Mesothelial cell of epicardium (in vitro differentiated cells): ENCODE data around the gene CRACDL. TPM values are rescaled to one million over a fixed set of nuclear protein-coding genes. Genes with fewer than 3 reads are reported as not detected.

Experiments
- DNase-seq, 2 experiments: peaks; one replicate each; pipeline ENCODE4 v3.0.0; 2021; ENCODE audit warnings: low spot score in 2 of 2; ENCODE audit not compliant: unreplicated experiment in 2 of 2
- H3K27ac Mint-ChIP-seq: 2 replicates; pipeline ENCODE4 v1.8.0; 2021; ENCODE audit warnings: mixed read lengths
- H3K27me3 Mint-ChIP-seq: 2 replicates; pipeline ENCODE4 v1.8.0; 2021; ENCODE audit warnings: low read depth, mixed read lengths
- H3K36me3 Mint-ChIP-seq: 2 replicates; pipeline ENCODE4 v1.8.0; 2021; ENCODE audit warnings: mixed read lengths
- H3K4me1 Mint-ChIP-seq: 2 replicates; pipeline ENCODE4 v1.8.0; 2021; ENCODE audit warnings: mixed read lengths
- H3K4me3 Mint-ChIP-seq: 2 replicates; pipeline ENCODE4 v1.8.0; 2021; ENCODE audit warnings: mild to moderate bottlenecking, moderate library complexity, mixed read lengths
- H3K9me3 Mint-ChIP-seq: 2 replicates; pipeline ENCODE4 v1.8.0; 2021; ENCODE audit warnings: mixed read lengths
- CTCF ChIP-seq: fragments of 200-600 bp; sonication (generic); IDR thresholded peaks from one replicate; pipeline ENCODE4 v1.5.0; 2021; ENCODE audit warnings: antibody characterized with exemption; ENCODE audit not compliant: unreplicated experiment
- total RNA-seq: library from RNA; stranded (reverse); gene quantifications from 3 replicates; pipeline ENCODE4 v1.2.1, GENCODE V29; 2021

Gene CRACDL
- total RNA-seq, 1 donor from 2014 or later = 1.7 TPM

GRCh38 chr2:98911376-98912154 is 24.5 kb downstream of the CRACDL start:
- peaks cover 22% of the 10 kb centered on the region for H3K27me3 Mint-ChIP-seq
- H3K4me1 Mint-ChIP-seq = peaks cover 22% of the 10 kb centered on the region
- no peak for TF ChIP-seq CTCF
- H3K36me3 Mint-ChIP-seq = no peaks in the 10 kb centered on the region
- H3K27ac Mint-ChIP-seq = no peak overlapping the region
- no peak for DNase-seq
- no peaks in the 10 kb centered on the region for H3K9me3 Mint-ChIP-seq
- H3K4me3 Mint-ChIP-seq = no peak overlapping the region

- peaks cover 22% of the 10 kb centered on the region for H3K4me1 Mint-ChIP-seq
- H3K4me3 Mint-ChIP-seq = no peak overlapping the region
- no peak for DNase-seq
- peaks cover 21% of the 10 kb centered on the region for H3K27me3 Mint-ChIP-seq
- no peak overlapping the region for H3K27ac Mint-ChIP-seq
- TF ChIP-seq CTCF = no peak
- no peaks in the 10 kb centered on the region for H3K36me3 Mint-ChIP-seq
- no peaks in the 10 kb centered on the region for H3K9me3 Mint-ChIP-seq
These were observed 25.0 kb downstream of the CRACDL start for GRCh38 chr2:98911126-98911375.

- H3K9me3 Mint-ChIP-seq = no peaks in the 10 kb centered on the region
- no peak for TF ChIP-seq CTCF
- no peak overlapping the region for H3K27ac Mint-ChIP-seq
- H3K36me3 Mint-ChIP-seq = no peaks in the 10 kb centered on the region
- peaks cover 18% of the 10 kb centered on the region for H3K27me3 Mint-ChIP-seq
- H3K4me1 Mint-ChIP-seq = peaks cover 22% of the 10 kb centered on the region
- H3K4me3 Mint-ChIP-seq = no peak overlapping the region
- no peak for DNase-seq
These were observed 25.5 kb downstream of the CRACDL start for GRCh38 chr2:98910349-98911125.

GRCh38 chr2:98909317-98910211 is 26.5 kb downstream of the CRACDL start:
- Mint-ChIP-seq H3K4me3 (no peak overlapping the region), H3K4me1 (peaks cover 22% of the 10 kb centered on the region), H3K27ac (peak overlapping the region; percentile 47), H3K27me3 (peaks cover 11% of the 10 kb centered on the region), H3K36me3 (no peaks in the 10 kb centered on the region), H3K9me3 (no peaks in the 10 kb centered on the region)
- no peak for TF ChIP-seq CTCF
- peak in 1 of 2 experiments; percentile 51 for DNase-seq

- Mint-ChIP-seq H3K36me3 (no peaks in the 10 kb centered on the region), H3K4me1 (peaks cover 22% of the 10 kb centered on the region), H3K4me3 (no peak overlapping the region), H3K27me3 (peaks cover 11% of the 10 kb centered on the region), H3K27ac (peak overlapping the region; percentile 47), H3K9me3 (no peaks in the 10 kb centered on the region)
- no peak for DNase-seq
- TF ChIP-seq CTCF = no peak
These were observed 27.1 kb downstream of the CRACDL start for GRCh38 chr2:98908931-98909316.
